PC-3 (cell line): ENCODE measurements around the gene HAO1.

Experiments
- CTCF ChIP-seq: fragments of 300-600 bp; sonication (generic); conservative IDR thresholded peaks from 2 replicates; pipeline ENCODE4 v1.5.1; 2017; ENCODE audit warnings: antibody characterized with exemption, low read depth, mild to moderate bottlenecking, low read length
- EZH2 ChIP-seq: fragments of 300-600 bp; sonication (generic); IDR thresholded peaks from one replicate; pipeline ENCODE4 v1.6.1; 2017; ENCODE audit warnings: antibody characterized with exemption, mild to moderate bottlenecking, low read length; ENCODE audit not compliant: unreplicated experiment
- EZH2phosphoT487 ChIP-seq: fragments of 300-600 bp; sonication (generic); IDR thresholded peaks from 2 replicates; pipeline ENCODE4 v1.6.1; 2018; ENCODE audit warnings: mild to moderate bottlenecking, antibody characterized with exemption, low read length, borderline replicate concordance

GRCh38 chr20:7939663-7940062, 595 bp downstream of the HAO1 start:
- TF ChIP-seq CTCF (no peak), EZH2 (no peak), EZH2phosphoT487 (no peak)
